Measurements from ENCODE around the gene RBM5. TPM values are rescaled to one million over a fixed set of nuclear protein-coding genes. Genes with fewer than 3 reads are reported as not detected.
A peak's percentile ranks its signal among the peaks of the same experiment; 100 is the strongest.

The RBM5 gene
- total RNA-seq, 1 donor from 2014 or later: 153 TPM

DNA sequence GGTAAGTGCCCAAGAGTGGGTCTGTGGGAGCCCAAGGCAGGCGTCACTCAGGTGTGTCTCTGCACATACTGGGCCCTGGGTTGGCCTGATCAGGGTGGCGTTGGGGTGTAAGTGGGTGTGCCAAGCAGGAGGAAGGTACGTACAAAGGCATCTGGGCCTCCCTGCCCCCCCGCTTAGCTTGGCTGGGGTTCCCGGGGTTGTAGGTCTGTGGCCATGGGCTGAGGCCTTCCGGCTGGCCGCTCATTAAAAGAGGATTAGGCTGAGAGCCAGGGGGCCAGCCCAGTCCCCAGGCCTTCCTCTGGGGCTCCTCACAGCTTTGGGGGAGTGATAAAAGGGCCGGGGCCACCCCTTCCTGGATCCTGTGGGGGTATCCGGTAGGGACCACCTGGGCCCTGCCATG, 79.7 kb downstream of the RBM5 start:
- no peaks in the 10 kb centered on the region for H3K9me3 ChIP-seq
- H3K4me1 ChIP-seq: peaks cover 88% of the 10 kb centered on the region
- no peaks in the 10 kb centered on the region for H3K27me3 ChIP-seq (ENCODE audit: low read depth)
- H3K4me3 ChIP-seq: no peak overlapping the region
- no peak for TF ChIP-seq CTCF (IDR thresholded peaks at IDR 0.05)
- intact Hi-C loops (cut with DNase I): no loop called here
- peak overlapping the region; percentile 76 for H3K27ac ChIP-seq
- DNase-seq (no peak), ATAC-seq (no peak)
- H3K36me3 ChIP-seq: no peaks in the 10 kb centered on the region

Other genes with a start within 250 kb of the RBM5 start
- gene TRAIP, start 232.4 kb upstream of the RBM5 start, total RNA-seq: 3.0 TPM
- not detected for gene CAMKV, start 219.0 kb upstream of the RBM5 start, total RNA-seq
- gene MST1R, start 185.0 kb upstream of the RBM5 start, total RNA-seq: 27.3 TPM
- 9.7 TPM for gene MON1A, start 159.1 kb upstream of the RBM5 start, total RNA-seq
- 101 TPM for gene RBM6, start 148.8 kb upstream of the RBM5 start, total RNA-seq
- gene SEMA3F, start 66.4 kb downstream of the RBM5 start, total RNA-seq: 44.7 TPM
- not detected for gene GNAT1, start 102.7 kb downstream of the RBM5 start, total RNA-seq
- gene SLC38A3, start 116.4 kb downstream of the RBM5 start, total RNA-seq: not detected
- gene GNAI2, start 147.3 kb downstream of the RBM5 start, total RNA-seq: 372 TPM
- 77.6 TPM for gene SEMA3B, start 180.2 kb downstream of the RBM5 start, total RNA-seq
- gene LSMEM2, start 190.2 kb downstream of the RBM5 start, total RNA-seq: not detected
- 66.9 TPM for gene IFRD2, start 203.5 kb downstream of the RBM5 start, total RNA-seq
- 4.0 TPM for gene HYAL3, start 210.5 kb downstream of the RBM5 start, total RNA-seq
- gene NAA80, start 210.5 kb downstream of the RBM5 start, total RNA-seq: 9.3 TPM
- 58.2 TPM for gene HYAL1, start 214.7 kb downstream of the RBM5 start, total RNA-seq
- gene HYAL2, start 233.8 kb downstream of the RBM5 start, total RNA-seq: 155 TPM
- 29.4 TPM for gene TUSC2, start 239.3 kb downstream of the RBM5 start, total RNA-seq